PC-9 (cell line): Measurements from ENCODE around the gene KLHDC8A.

ENCODE experiments used
- EZH2 ChIP-seq: fragments of 200-600 bp; sonication (generic); IDR thresholded peaks from 2 replicates; pipeline ENCODE4 v1.8.0; 2017; ENCODE audit warnings: antibody characterized with exemption, low read depth
- TF ChIP-seq, protein P1 (sequence below): fragments of 200-600 bp; sonication (generic); conservative IDR thresholded peaks from 2 replicates; pipeline ENCODE4 v1.6.1; 2017; ENCODE audit warnings: mixed run types, antibody characterized with exemption, mild to moderate bottlenecking, moderate library complexity

DNA sequence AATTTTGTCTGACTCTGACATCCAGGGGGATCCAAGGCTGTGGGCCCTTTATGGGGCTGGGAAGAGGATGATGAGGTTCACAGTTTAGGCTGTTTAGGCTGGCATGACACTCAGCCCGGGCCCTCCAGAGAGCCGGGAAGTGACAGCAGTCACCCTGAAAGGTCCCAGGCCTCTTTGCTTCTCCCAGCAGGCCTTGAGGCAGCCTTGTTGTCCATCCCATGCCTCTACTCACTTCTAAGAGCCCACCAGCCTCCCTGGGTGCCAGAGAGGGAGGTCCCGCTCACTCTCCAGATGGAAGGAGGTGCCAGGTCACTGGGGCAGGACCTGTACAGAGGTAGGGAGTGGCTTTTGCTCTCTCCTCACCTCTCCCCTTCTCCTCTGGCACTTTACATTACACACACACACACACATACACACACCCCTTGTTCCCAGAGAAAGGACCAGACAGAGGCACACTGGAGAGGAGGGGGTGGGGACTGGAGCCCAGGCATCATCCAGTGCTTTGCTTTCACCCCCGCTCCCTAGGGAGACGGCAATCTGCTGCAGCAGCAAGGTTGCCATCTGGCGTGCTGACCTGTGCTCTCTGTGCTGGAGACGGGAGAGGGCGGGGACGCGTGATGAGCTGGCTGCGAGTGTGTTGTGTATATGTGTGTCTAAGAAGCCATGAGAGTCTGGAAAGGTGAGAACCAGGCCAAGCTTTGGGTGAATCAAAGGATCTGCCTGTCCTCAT lies 4.6 kb downstream of the KLHDC8A start:
- TF ChIP-seq, protein P1, sequence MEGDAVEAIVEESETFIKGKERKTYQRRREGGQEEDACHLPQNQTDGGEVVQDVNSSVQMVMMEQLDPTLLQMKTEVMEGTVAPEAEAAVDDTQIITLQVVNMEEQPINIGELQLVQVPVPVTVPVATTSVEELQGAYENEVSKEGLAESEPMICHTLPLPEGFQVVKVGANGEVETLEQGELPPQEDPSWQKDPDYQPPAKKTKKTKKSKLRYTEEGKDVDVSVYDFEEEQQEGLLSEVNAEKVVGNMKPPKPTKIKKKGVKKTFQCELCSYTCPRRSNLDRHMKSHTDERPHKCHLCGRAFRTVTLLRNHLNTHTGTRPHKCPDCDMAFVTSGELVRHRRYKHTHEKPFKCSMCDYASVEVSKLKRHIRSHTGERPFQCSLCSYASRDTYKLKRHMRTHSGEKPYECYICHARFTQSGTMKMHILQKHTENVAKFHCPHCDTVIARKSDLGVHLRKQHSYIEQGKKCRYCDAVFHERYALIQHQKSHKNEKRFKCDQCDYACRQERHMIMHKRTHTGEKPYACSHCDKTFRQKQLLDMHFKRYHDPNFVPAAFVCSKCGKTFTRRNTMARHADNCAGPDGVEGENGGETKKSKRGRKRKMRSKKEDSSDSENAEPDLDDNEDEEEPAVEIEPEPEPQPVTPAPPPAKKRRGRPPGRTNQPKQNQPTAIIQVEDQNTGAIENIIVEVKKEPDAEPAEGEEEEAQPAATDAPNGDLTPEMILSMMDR = no peak
- no peak for TF ChIP-seq EZH2
